HEK293 (cell line): ENCODE data around the gene INPP5A.

Experiments used
- CTCF ChIP-seq: fragments of 450-650 bp; formaldehyde crosslinking; IDR thresholded peaks from 2 replicates; pipeline ENCODE4 v1.5.1; 2016; ENCODE audit warnings: missing biosample characterization, missing genetic modification characterization
- KLF8 ChIP-seq: fragments of 450-650 bp; formaldehyde crosslinking; IDR thresholded peaks from 2 replicates; pipeline ENCODE4 v1.5.1; 2016; ENCODE audit warnings: missing biosample characterization, missing genetic modification characterization
- MEIS1 ChIP-seq: sonication (generic); formaldehyde crosslinking; IDR thresholded peaks from 2 replicates; pipeline ENCODE4 v1.8.1; 2022; ENCODE audit warnings: missing genetic modification reagents, mild to moderate bottlenecking, borderline replicate concordance
- REST ChIP-seq: fragments of 450-650 bp; formaldehyde crosslinking; IDR thresholded peaks from 2 replicates; pipeline ENCODE4 v1.5.1; 2016; ENCODE audit warnings: missing biosample characterization, missing genetic modification characterization
- SETDB1 ChIP-seq: IDR thresholded peaks from one replicate; pipeline ENCODE4 v1.6.1; 2017; ENCODE audit warnings: mild to moderate bottlenecking, low read length, moderate library complexity, mixed read lengths; ENCODE audit not compliant: insufficient read length
- SP2 ChIP-seq: fragments of 450-650 bp; formaldehyde crosslinking; IDR thresholded peaks from 2 replicates; pipeline ENCODE4 v1.5.1; 2016; ENCODE audit warnings: missing biosample characterization, missing genetic modification characterization
- ZNF23 ChIP-seq: fragments of 450-650 bp; formaldehyde crosslinking; IDR thresholded peaks from 2 replicates; pipeline ENCODE4 v1.5.1; 2016; ENCODE audit warnings: missing biosample characterization, missing genetic modification characterization, borderline replicate concordance
- ZNF274 ChIP-seq, 2 experiments: fragments of 200-500 bp in 1 of 2; fragments of 450-650 bp in 1 of 2; sonication (Bioruptor generic) in 1 of 2; formaldehyde crosslinking in 1 of 2; IDR thresholded peaks; 2 replicates each; pipeline versions ENCODE4 v1.5.1 to v1.6.1; 2014 to 2016; ENCODE audit warnings: borderline replicate concordance in 1 of 2, inconsistent platforms in 1 of 2, low read length in 1 of 2, missing biosample characterization in 1 of 2, missing genetic modification characterization in 1 of 2
- ZNF292 ChIP-seq: fragments of 450-650 bp; formaldehyde crosslinking; IDR thresholded peaks from 2 replicates; pipeline ENCODE4 v1.5.1; 2016; ENCODE audit warnings: low read depth, missing biosample characterization, missing genetic modification characterization, borderline replicate concordance
- ZNF416 ChIP-seq: fragments of 450-650 bp; formaldehyde crosslinking; IDR thresholded peaks from 2 replicates; pipeline ENCODE4 v1.5.1; 2016; ENCODE audit warnings: missing biosample characterization, missing genetic modification characterization
- ZNF510 ChIP-seq: fragments of 450-650 bp; formaldehyde crosslinking; IDR thresholded peaks from 2 replicates; pipeline ENCODE4 v1.5.1; 2018; ENCODE audit warnings: mild to moderate bottlenecking, missing genetic modification characterization, missing biosample characterization; ENCODE audit not compliant: insufficient replicate concordance
- ZNF629 ChIP-seq: fragments of 450-650 bp; formaldehyde crosslinking; IDR thresholded peaks from 2 replicates; pipeline ENCODE4 v1.5.1; 2017; ENCODE audit warnings: missing biosample characterization, missing genetic modification characterization
- ZNF660 ChIP-seq: fragments of 450-650 bp; IDR thresholded peaks from 2 replicates; pipeline ENCODE4 v1.5.1; 2018; ENCODE audit warnings: missing biosample characterization, mild to moderate bottlenecking, missing genetic modification characterization
- ZNF792 ChIP-seq: fragments of 450-650 bp; formaldehyde crosslinking; IDR thresholded peaks from 2 replicates; pipeline ENCODE4 v1.5.1; 2016; ENCODE audit warnings: missing biosample characterization, missing genetic modification characterization

- TF ChIP-seq MEIS1 (CRISPR knock-in tag) (no peak), ZNF292 (tag by site-specific recombination) (no peak), ZNF23 (tag by site-specific recombination) (no peak), CTCF (tag by site-specific recombination) (no peak), ZNF792 (tag by site-specific recombination) (no peak), SP2 (tag by site-specific recombination) (no peak), ZNF629 (no peak), ZNF660 (tag by site-specific recombination) (no peak), SETDB1 (no peak), ZNF274 (IDR thresholded peaks at IDR 0.05; ENCODE audit: low read length) (no peak), ZNF274 (tag by site-specific recombination; IDR thresholded peaks at IDR 0.05; ENCODE audit: borderline replicate concordance) (no peak), REST (no peak), KLF8 (no peak), ZNF416 (tag by site-specific recombination) (no peak), ZNF510 (no peak)
Measured at GRCh38 chr10:132543916-132544743, 6.5 kb downstream of the INPP5A start.
